B cell (primary cell): ENCODE data around the gene RBMX.

Experiments
- EZH2 ChIP-seq: IDR thresholded peaks from 2 replicates; pipeline ENCODE4 v1.6.1; 2012; ENCODE audit warnings: borderline replicate concordance, low read depth, mild to moderate bottlenecking, moderate library complexity, low read length; ENCODE audit not compliant: insufficient read depth, poor library complexity, severe bottlenecking
- TF ChIP-seq, protein P1 (sequence below): fragments of 200-600 bp; IDR thresholded peaks from one replicate; pipeline ENCODE4 v1.8.0; 2022; ENCODE audit warnings: antibody characterized with exemption, mild to moderate bottlenecking

- no peak for TF ChIP-seq EZH2
- TF ChIP-seq, protein P1, sequence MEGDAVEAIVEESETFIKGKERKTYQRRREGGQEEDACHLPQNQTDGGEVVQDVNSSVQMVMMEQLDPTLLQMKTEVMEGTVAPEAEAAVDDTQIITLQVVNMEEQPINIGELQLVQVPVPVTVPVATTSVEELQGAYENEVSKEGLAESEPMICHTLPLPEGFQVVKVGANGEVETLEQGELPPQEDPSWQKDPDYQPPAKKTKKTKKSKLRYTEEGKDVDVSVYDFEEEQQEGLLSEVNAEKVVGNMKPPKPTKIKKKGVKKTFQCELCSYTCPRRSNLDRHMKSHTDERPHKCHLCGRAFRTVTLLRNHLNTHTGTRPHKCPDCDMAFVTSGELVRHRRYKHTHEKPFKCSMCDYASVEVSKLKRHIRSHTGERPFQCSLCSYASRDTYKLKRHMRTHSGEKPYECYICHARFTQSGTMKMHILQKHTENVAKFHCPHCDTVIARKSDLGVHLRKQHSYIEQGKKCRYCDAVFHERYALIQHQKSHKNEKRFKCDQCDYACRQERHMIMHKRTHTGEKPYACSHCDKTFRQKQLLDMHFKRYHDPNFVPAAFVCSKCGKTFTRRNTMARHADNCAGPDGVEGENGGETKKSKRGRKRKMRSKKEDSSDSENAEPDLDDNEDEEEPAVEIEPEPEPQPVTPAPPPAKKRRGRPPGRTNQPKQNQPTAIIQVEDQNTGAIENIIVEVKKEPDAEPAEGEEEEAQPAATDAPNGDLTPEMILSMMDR = no peak
Observed at GRCh38 chrX:136910565-136911035, 30.1 kb upstream of the RBMX start.
